Stimulated activated CD8-positive, alpha-beta memory T cell treated with anti-CD3 and anti-CD28 coated beads, Interleukin-7, amount 100 ng/mL, for 1 hour (primary cell): ENCODE measurements around the gene PARP3.

ENCODE experiments used
- DNase-seq, 2 donors: peaks; one replicate each; pipeline ENCODE4 v3.0.0-alpha.2; 2020; ENCODE audit warnings: low read depth in 2 of 2

Gene PARP3

GRCh38 chr3:51948016-51948580, 5.9 kb downstream of the PARP3 start:
- no peak for DNase-seq

- no peak for DNase-seq
Observed at GRCh38 chr3:51949121-51949520, 7.0 kb downstream of the PARP3 start.

- DNase-seq: no peak
Observed at GRCh38 chr3:51950899-51951298, 8.7 kb downstream of the PARP3 start.

- DNase-seq: no peak
Observed at GRCh38 chr3:51953445-51953844, 11.3 kb downstream of the PARP3 start.

GRCh38 chr3:51954105-51954504, 11.9 kb downstream of the PARP3 start:
- DNase-seq: no peak

- DNase-seq: no peak
Observed at GRCh38 chr3:51954713-51955112, 12.6 kb downstream of the PARP3 start.

- no peak for DNase-seq
Observed at GRCh38 chr3:51955175-51955892, 13.2 kb downstream of the PARP3 start, which contains the start of gene GPR62. TSS of gene GPR62 (plus strand) at chr3:51955381. CDS start at chr3:51955653, 272 bp downstream.

GRCh38 chr3:51955893-51956770, 14.0 kb downstream of the PARP3 start:
- no peak for DNase-seq

- no peak for DNase-seq
Observed at GRCh38 chr3:51957520-51958205, 15.5 kb downstream of the PARP3 start.

GRCh38 chr3:51958603-51959521, 16.7 kb downstream of the PARP3 start:
- DNase-seq: no peak

- no peak for DNase-seq
Observed at GRCh38 chr3:51959651-51960050, 17.5 kb downstream of the PARP3 start.

GRCh38 chr3:51960386-51960785, 18.2 kb downstream of the PARP3 start:
- DNase-seq: no peak

- no peak for DNase-seq
Observed at GRCh38 chr3:51961011-51961410, 18.8 kb downstream of the PARP3 start.

GRCh38 chr3:51961602-51962569, 19.7 kb downstream of the PARP3 start:
- no peak for DNase-seq

GRCh38 chr3:51962854-51963530, 20.8 kb downstream of the PARP3 start:
- DNase-seq: no peak

- no peak for DNase-seq
Observed at GRCh38 chr3:51963951-51964451, 21.8 kb downstream of the PARP3 start.

- no peak for DNase-seq
Observed at GRCh38 chr3:51964521-51964920, 22.4 kb downstream of the PARP3 start.

GRCh38 chr3:51966016-51966415, 23.9 kb downstream of the PARP3 start:
- no peak for DNase-seq

- no peak for DNase-seq
Observed at GRCh38 chr3:51966486-51966885, 24.3 kb downstream of the PARP3 start.
